Calu3 (cell line): Measurements from ENCODE around the gene RPL27. TPM values are rescaled to one million over a fixed set of nuclear protein-coding genes. Genes with fewer than 3 reads are reported as not detected.
"Not testable (repeated sequence)": the region's sequence is repeated elsewhere in the genome, so short reads cannot be mapped to it uniquely, and the experiment has no call there.

Experiments used
- BruUV-seq: library from RNA; stranded (reverse); fragments of 400-500 nt; replicated peaks from 2 replicates; lab custom pipeline; 2021; lab: Mats Ljungman, UMichigan
- CTCF ChIA-PET: fragments of 300-600 bp; sonication (Branson Sonifier 250); formaldehyde crosslinking; loops from one replicate; lab custom pipeline; 2022; ENCODE audit warnings: antibody characterized with exemption; lab: Charles Lee
- DNase-seq: peaks from one replicate; pipeline ENCODE4 v3.0.0; 2022
- H3K27ac Mint-ChIP-seq: one replicate; pipeline ENCODE4 v1.8.0; 2022; ENCODE audit warnings: mixed read lengths; ENCODE audit not compliant: unreplicated experiment
- H3K27me3 Mint-ChIP-seq: one replicate; pipeline ENCODE4 v1.8.0; 2022; ENCODE audit warnings: mixed read lengths; ENCODE audit not compliant: unreplicated experiment
- H3K36me3 Mint-ChIP-seq: one replicate; pipeline ENCODE4 v1.8.0; 2022; ENCODE audit warnings: mild to moderate bottlenecking, moderate library complexity, mixed read lengths; ENCODE audit not compliant: insufficient read depth, unreplicated experiment
- H3K4me1 Mint-ChIP-seq: one replicate; pipeline ENCODE4 v1.8.0; 2022; ENCODE audit warnings: mild to moderate bottlenecking, low read depth, mixed read lengths; ENCODE audit not compliant: unreplicated experiment
- H3K4me3 Mint-ChIP-seq: one replicate; pipeline ENCODE4 v1.8.0; 2022; ENCODE audit warnings: mild to moderate bottlenecking, low read depth, moderate library complexity, mixed read lengths; ENCODE audit not compliant: unreplicated experiment
- H3K9me3 Mint-ChIP-seq: one replicate; pipeline ENCODE4 v1.8.0; 2022; ENCODE audit warnings: low read depth, mixed read lengths; ENCODE audit not compliant: unreplicated experiment
- intact Hi-C: fragments of 100-400 bp; cut with micrococcal nuclease; formaldehyde crosslinking; loops from one replicate; pipeline ENCODE4 v1.10.0; 2022; ENCODE audit not compliant: unreplicated experiment
- total RNA-seq: library from RNA; stranded (reverse); gene quantifications from 2 replicates; pipeline ENCODE4 v1.2.3, GENCODE V29; 2022
- TF ChIP-seq, protein P1 (sequence below): fragments of 200-600 bp; IDR thresholded peaks from one replicate; pipeline ENCODE4 v1.8.0; 2022; ENCODE audit warnings: antibody characterized with exemption; ENCODE audit not compliant: unreplicated experiment

The RPL27 gene
- total RNA-seq, 1 experiment from 2014 or later, result 1,292 TPM

DNA sequence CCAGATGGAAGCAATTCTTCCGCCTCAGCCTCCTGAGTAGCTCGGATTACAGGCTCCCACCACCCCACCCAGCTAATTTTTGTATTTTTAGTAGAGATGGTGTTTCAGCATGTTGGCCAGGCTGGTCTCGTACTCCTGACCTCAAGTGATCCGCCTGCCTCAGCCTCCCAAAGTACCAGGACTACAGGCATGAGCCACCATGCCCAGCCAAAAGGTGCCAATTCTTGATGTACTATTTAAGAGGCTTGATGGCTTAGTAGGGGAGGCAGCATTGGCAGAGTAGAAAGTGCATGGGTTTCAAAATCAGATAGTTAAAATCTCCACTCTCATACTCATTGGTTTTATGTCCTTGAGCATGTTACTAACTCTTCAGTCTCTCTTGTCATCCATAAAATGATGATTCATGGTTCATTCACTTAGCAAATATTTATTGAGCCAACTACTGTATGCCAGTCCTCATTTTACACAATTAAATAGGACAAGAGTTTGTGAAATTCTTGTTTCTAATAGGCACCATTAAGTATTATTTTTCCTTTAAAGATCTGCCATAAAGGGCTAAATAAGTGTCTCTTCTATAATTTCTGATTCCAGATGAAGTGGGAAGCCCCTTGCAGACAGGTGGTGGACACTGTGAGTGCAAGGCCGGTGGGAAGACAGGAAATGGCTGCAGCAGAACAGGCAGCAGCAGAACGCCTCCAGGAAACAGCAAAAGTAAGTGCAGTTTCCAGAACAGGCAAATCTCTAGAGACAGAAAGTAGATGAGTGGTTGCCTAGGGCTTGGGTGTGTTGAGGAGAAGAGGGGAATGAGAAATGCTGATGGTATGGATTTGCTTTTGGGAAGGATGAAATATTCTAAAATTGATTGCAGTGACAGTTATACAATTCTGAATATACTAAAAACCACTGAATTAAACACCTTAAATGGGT, 8.2 kb upstream of the RPL27 start:
- BruUV-seq, result no TSS peak
- CTCF ChIA-PET, result no interaction called here
- intact Hi-C loops, result no loop called here
- Mint-ChIP-seq H3K4me3 (no peak overlapping the region), H3K27me3 (no peaks in the 10 kb centered on the region), H3K9me3 (no peaks in the 10 kb centered on the region), H3K36me3 (peaks cover 75% of the 10 kb centered on the region), H3K27ac (no peak overlapping the region), H3K4me1 (peaks cover 15% of the 10 kb centered on the region)
- TF ChIP-seq, protein P1, sequence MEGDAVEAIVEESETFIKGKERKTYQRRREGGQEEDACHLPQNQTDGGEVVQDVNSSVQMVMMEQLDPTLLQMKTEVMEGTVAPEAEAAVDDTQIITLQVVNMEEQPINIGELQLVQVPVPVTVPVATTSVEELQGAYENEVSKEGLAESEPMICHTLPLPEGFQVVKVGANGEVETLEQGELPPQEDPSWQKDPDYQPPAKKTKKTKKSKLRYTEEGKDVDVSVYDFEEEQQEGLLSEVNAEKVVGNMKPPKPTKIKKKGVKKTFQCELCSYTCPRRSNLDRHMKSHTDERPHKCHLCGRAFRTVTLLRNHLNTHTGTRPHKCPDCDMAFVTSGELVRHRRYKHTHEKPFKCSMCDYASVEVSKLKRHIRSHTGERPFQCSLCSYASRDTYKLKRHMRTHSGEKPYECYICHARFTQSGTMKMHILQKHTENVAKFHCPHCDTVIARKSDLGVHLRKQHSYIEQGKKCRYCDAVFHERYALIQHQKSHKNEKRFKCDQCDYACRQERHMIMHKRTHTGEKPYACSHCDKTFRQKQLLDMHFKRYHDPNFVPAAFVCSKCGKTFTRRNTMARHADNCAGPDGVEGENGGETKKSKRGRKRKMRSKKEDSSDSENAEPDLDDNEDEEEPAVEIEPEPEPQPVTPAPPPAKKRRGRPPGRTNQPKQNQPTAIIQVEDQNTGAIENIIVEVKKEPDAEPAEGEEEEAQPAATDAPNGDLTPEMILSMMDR, result no peak
- no peak for DNase-seq

DNA sequence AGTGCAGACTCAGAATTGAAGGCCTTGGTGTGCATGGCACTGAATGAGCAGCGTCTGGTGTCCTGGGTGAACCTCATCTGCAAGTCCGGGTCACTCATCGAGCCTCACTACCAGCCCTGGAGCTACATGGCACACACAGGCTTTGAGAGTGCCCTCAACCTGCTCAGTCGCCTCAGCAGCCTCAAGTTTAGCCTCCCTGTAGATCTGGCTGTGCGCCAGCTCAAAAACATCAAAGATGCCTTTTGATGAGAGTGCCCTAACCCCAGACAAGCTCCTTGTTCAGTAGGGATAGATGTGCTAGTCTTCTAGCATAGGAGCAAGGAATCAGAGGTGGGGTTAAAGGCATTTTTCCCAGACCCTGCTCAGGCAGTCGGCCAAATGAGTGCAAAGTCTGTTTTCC, 6.7 kb upstream of the RPL27 start:
- intact Hi-C loops, result no loop called here
- Mint-ChIP-seq H3K27ac (no peak overlapping the region), H3K4me3 (no peak overlapping the region), H3K9me3 (no peaks in the 10 kb centered on the region), H3K4me1 (peaks cover 12% of the 10 kb centered on the region), H3K27me3 (no peaks in the 10 kb centered on the region), H3K36me3 (peaks cover 80% of the 10 kb centered on the region)
- no peak for DNase-seq
- TF ChIP-seq, protein P1, result no peak
- CTCF ChIA-PET, result interaction anchor here (0.6 kb wide), 2 partner anchors 30 to 54 kb away, joined by 3 to 4 read pairs; no protein-coding TSS in a partner anchor
- no TSS peak for BruUV-seq

DNA sequence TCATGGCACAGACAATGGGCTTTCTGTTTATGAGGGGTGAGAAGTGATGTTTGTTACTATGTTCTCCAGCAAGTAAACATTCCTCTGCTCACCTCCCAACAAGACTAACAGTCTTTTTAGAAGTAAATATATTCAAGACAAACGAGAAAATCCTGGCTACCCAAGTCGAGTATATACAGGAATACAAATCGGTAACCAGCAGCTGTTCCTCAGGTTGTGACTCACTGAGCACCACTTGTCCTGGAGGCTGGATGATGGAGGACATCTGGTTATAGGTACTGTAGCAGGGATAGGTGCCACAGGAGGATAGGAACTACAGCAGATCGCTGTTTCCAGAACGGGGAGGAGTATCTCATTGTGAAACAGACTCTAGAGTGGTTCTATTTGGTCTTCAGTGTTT, 5.3 kb upstream of the RPL27 start:
- TF ChIP-seq, protein P1, result no peak
- Mint-ChIP-seq H3K27ac (no peak overlapping the region), H3K4me1 (peaks cover 17% of the 10 kb centered on the region), H3K36me3 (peaks cover 77% of the 10 kb centered on the region), H3K4me3 (no peak overlapping the region), H3K27me3 (no peaks in the 10 kb centered on the region), H3K9me3 (no peaks in the 10 kb centered on the region)
- intact Hi-C loops, result no loop called here
- CTCF ChIA-PET, result no interaction called here
- DNase-seq, result no peak
- BruUV-seq, result no TSS peak

DNA sequence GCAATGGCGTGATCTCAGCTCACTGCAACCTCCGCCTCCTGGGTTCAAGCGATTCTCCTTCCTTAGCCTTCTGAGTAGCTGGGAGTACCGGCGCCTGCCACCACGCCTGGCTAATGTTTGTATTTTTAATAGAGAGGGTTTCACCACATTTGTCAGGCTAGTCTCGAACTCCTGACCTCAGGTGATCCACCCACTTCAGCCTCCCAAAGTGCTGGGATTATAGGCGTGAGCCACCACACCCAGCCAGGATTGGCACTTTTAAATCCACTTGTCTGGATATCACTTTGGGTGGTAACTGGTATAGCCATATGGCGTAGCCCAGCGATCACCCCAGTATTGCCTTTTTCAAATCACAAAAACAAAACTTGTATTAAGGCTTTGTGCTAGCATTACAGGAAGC, 4.3 kb upstream of the RPL27 start:
- H3K4me3 Mint-ChIP-seq, H3K27me3 Mint-ChIP-seq, H3K27ac Mint-ChIP-seq, H3K9me3 Mint-ChIP-seq, BruUV-seq, intact Hi-C loops, DNase-seq: not testable (repeated sequence)
- Mint-ChIP-seq H3K36me3 (peaks cover 77% of the 10 kb centered on the region), H3K4me1 (peaks cover 21% of the 10 kb centered on the region)
- CTCF ChIA-PET, result interaction anchor here (0.6 kb wide), 1 partner anchor 97 kb away, joined by 5 read pairs; no protein-coding TSS in a partner anchor
